Stimulated activated CD8-positive, alpha-beta memory T cell treated with anti-CD3 and anti-CD28 coated beads, Interleukin-15, amount 100 ng/mL, for 24 hours (primary cell): ENCODE data around the gene PRKG1.

Experiments used
- DNase-seq: peaks from one replicate; pipeline ENCODE4 v3.0.0-alpha.2; 2020; ENCODE audit warnings: low read depth

Gene PRKG1

GRCh38 chr10:51074238-51075028 lies at the start of gene PRKG1:
TSS of gene PRKG1 (plus strand) at chr10:51074487.
- DNase-seq: no peak

GRCh38 chr10:51028420-51028819 lies 45.9 kb upstream of the PRKG1 start:
- DNase-seq: no peak

GRCh38 chr10:51029172-51029641 lies 45.1 kb upstream of the PRKG1 start:
- no peak for DNase-seq

GRCh38 chr10:51030480-51030879 lies 43.8 kb upstream of the PRKG1 start:
- DNase-seq: no peak

- no peak for DNase-seq
Observed at GRCh38 chr10:51031950-51032349, 42.3 kb upstream of the PRKG1 start.

- no peak for DNase-seq
Observed at GRCh38 chr10:51034769-51035168, 39.5 kb upstream of the PRKG1 start.

GRCh38 chr10:51035344-51035743 lies 38.9 kb upstream of the PRKG1 start:
- no peak for DNase-seq

GRCh38 chr10:51045871-51046270 lies 28.4 kb upstream of the PRKG1 start:
- DNase-seq: no peak

- no peak for DNase-seq
Observed at GRCh38 chr10:51046654-51047053, 27.6 kb upstream of the PRKG1 start.

- DNase-seq: no peak
Observed at GRCh38 chr10:51047857-51048256, 26.4 kb upstream of the PRKG1 start.

GRCh38 chr10:51048792-51049191 lies 25.5 kb upstream of the PRKG1 start:
- no peak for DNase-seq

- no peak for DNase-seq
Observed at GRCh38 chr10:51052163-51052562, 22.1 kb upstream of the PRKG1 start.

GRCh38 chr10:51057925-51058324 lies 16.4 kb upstream of the PRKG1 start:
- no peak for DNase-seq

GRCh38 chr10:51063166-51063565 lies 11.1 kb upstream of the PRKG1 start:
- DNase-seq: no peak

GRCh38 chr10:51063659-51064535 lies 10.4 kb upstream of the PRKG1 start:
- no peak for DNase-seq

- DNase-seq: no peak
Observed at GRCh38 chr10:51066231-51066630, 8.1 kb upstream of the PRKG1 start.

- no peak for DNase-seq
Observed at GRCh38 chr10:51072210-51072609, 2.1 kb upstream of the PRKG1 start.

- DNase-seq: no peak
Observed at GRCh38 chr10:51072921-51073434, 1.3 kb upstream of the PRKG1 start.

- no peak for DNase-seq
Observed at GRCh38 chr10:51073453-51074237, 642 bp upstream of the PRKG1 start.

GRCh38 chr10:51075043-51075872 lies 971 bp downstream of the PRKG1 start:
- DNase-seq: no peak

GRCh38 chr10:51075873-51076229 lies 1.6 kb downstream of the PRKG1 start:
- DNase-seq: no peak
